HG03571 (cell line): Measurements from ENCODE around the gene ITGB5.
A peak's percentile ranks its signal among the peaks of the same experiment; 100 is the strongest.
"Not testable (repeated sequence)": the region's sequence is repeated elsewhere in the genome, so short reads cannot be mapped to it uniquely, and the experiment has no call there.

ENCODE experiments used
- ATAC-seq: cut with Tn5 transposase; IDR thresholded peaks from one replicate; pipeline ENCODE4 v1.9.1; 2021; ENCODE audit not compliant: unreplicated experiment

ITGB5 gene

DNA sequence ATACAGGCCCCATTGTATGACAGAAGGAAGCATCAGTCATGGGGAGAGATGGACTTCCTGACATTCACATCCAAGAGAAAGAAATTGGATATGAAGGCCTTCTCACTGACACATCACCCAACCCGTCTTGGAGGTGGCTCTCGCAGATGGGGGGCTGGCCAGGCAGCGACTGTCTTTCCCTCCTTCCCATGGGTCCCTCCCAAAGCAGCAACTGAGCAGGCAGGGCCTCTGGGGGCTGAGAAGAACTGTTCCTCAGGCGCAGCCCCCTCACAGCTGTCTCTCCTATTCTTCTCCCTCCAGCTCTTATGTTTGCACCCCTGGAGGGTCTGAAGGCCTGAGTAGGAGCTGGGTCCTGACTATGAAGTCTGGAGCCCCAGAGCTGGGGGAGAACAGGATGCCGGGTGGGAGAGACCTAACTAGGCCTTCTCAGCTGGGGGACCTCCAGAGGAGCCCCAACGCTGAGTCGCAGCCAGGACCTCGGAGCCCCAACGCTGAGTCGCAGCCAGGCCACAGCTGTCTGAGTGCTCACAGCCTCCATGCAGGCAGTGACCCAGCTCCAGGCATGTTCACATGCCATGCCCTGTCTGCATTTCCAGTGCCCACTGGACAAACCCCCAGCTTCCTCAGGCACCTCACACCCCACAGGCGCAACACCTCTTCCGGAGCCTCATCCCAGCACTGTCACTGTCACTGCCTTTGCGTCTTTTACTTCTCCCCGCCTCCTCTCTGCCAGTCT is 127.3 kb downstream of the ITGB5 start:
- ATAC-seq, result no peak

- ATAC-seq, result no peak
Measured at GRCh38 chr3:124758851-124759635, 128.1 kb downstream of the ITGB5 start.

DNA sequence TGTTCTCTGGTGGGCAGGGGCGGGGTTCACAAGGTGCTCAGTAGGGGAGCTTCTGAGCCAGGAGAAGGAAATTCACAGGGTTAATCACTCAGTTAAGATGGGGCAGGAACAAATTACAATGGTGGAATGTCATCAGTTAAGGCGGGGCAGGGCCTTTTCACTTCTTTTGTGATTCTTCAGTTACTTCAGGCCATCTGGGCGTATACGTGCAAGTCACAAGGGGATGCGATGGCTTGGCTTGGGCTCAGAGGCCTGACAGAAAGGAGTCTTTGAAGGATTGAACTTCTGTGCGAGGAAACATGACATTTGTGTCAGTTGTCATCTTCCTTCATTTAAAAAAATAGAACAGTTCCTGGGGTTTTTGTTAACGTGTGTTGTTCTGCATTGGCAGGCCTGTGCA is 129.2 kb downstream of the ITGB5 start:
- ATAC-seq, result not testable (repeated sequence)

- no peak for ATAC-seq
Measured at GRCh38 chr3:124752051-124752450, 135.1 kb downstream of the ITGB5 start.

DNA sequence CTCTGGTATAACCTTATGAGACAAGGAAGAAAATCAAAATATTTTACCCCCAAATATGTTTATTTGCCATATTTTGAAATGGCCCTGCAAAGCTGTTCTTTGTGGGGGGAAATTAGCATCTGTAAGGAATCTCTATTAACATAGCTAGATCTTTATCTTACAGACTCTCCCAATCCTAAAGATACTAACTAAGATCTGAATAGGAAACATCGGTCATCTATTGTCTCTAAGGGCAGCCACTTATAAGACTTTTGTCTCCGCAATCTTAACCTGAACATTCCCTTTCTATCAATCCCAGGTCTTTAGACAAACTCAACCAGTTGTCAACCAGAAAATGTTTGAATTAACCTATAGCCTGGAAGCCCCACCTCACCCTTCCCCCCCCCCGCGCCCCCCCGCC is 135.7 kb downstream of the ITGB5 start:
- ATAC-seq, result no peak

- not testable (repeated sequence) for ATAC-seq
Measured at GRCh38 chr3:124749877-124750276, 137.3 kb downstream of the ITGB5 start.

DNA sequence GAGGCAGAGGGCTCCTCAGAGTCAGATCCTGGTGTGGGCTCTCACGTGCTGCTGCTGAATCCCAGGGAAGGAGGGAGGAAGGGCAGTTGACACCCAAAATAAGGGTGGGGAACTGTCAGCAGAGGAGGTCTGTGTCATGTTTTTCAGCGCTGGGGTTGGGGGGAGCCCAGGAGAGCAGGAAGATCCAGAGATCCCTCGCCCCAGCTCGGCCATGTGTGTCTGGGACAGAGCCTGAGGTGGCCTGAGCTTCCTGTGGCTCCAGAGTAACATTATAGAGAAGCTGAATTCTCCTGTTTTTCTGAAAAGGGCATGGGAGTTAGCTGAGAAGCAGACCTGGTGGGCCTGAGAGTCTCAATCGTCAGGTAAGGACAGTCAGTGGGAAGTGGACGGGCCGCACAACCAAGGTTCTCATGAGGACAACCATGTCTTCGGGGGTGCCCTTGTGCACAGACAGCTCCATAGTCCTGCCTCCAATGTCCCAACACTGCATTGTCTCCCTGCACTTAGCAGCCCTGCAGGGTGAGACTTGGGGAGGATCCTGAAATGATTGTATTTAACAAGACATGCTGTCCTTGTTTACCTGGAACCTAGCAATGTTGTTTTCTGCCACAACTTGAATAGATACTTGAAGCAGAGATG is 138.5 kb downstream of the ITGB5 start:
- ATAC-seq, result no peak

DNA sequence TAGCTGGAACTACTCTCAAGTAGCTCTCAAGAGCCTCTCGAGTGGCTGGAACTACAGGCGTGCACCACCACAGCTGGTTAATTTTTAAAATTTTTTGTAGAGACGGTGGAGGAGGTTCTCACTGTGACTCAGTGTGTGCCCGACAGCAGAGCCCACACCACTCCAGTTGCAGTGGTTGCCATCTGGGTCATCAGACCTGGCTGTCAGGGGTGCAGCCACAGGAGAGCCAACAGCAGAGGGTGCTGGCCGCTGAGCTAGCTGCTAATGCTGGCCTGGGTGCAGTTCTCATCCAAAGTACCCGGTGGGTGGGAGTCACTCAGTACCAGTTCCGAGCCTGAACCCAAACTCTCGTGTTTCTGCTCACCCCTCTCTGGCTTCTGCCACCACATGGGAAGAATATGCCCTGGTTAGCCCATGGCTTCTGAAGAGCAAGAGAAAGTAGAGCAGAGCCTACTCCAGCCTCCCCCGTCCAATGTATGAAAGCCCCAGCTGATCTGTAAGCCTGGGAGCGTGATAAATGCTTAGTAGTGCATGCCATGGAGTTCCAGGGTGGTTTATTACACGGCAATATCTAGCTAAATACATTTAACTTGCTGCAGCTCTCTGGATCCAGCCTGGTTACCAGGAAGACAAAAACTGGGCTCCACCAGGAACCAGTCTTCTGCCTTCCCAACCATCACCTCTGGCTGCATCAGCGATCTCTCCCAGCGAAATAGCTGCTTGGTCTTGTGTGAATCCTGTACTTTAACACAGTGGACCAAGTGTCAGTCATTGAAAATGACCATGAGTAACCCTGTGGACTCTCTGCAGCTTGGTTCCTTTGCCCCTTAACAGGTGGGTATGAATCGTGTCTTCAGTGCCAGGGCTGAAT is 139.8 kb downstream of the ITGB5 start:
- no peak for ATAC-seq

DNA sequence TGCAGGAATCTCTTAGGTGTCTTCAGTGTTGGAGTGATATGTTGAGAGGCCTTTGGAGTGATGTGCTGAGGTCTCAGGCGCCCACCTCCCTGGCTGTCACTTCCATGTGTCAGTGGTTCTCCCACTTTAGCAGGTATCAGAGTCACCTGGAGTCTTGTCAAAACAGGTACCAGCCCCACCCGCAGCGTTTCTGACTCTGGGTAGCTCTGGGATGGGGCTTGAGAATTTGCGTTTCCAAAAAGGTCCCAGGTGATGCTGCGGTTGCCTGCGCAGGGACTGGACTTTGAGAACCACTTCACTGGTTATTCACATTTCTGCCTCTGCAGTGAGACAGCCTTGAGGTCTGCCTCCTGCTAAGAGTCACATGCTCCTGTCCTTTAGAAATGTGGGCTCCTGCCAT is 141.4 kb downstream of the ITGB5 start:
- ATAC-seq, result no peak

DNA sequence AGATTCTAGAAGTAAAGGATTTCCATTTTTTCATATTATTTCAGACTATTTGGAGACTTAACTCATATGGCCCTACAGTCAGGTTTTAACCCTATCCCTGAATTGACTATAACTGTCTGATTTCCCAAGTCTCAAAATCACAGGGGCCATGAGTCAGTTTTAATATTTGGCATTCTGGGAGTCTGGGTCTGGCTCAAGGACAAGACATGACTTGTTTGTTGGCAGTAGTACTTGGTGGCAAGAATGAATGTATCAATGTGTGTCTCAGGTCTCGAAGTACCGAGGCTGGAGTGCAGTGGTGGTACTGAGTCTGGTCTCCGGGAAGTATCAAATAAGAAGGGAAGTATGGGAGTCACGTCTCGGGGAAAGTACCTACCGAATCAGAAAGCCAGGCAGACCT is 146.1 kb downstream of the ITGB5 start:
- no peak for ATAC-seq

DNA sequence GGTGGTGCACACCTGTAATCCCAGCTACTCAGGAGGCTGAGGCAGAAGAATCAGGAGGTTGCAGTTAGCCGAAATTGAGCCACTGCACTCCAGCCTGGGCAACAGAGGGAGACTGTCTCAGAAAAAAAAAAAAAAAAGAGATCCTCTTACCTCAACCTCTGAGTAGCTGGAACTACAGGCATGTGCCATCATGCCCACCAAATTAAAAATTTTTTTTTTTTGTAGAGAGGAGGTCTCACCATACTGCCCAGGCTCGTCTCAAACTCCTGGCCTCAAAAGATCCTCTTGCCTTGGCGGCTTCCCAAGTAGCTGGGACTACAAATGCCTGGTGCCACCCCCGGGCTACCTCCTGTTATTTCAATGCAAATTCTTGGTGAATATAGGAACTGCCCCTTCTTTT is 155.4 kb downstream of the ITGB5 start:
- no peak for ATAC-seq

DNA sequence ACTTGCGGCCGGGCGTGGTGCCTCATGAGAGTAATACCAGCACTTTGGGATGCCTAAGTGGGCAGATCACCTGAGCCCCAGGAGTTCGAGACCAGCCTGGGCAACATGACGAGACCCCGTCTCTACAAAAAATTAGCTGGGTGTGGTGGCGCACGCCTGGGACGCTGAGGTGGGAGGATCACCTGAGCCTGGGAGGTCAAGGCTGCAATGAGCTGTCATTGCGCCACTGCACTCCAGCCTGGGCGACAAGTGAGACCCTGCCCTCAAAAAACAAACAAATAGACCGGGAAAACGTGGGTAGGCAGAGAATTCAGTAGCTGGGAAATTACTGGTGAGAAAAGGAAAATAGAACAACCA is 156.2 kb downstream of the ITGB5 start:
- ATAC-seq, result no peak

- ATAC-seq, result peak; percentile 94
Measured at GRCh38 chr3:124730129-124730940, 156.8 kb downstream of the ITGB5 start, which contains the start of gene UMPS. UMPS (plus strand) TSS chr3:124730452; CDS start chr3:124730472, 20 bp downstream.

GRCh38 chr3:124722589-124722988 is 164.6 kb downstream of the ITGB5 start:
- ATAC-seq, result no peak

DNA sequence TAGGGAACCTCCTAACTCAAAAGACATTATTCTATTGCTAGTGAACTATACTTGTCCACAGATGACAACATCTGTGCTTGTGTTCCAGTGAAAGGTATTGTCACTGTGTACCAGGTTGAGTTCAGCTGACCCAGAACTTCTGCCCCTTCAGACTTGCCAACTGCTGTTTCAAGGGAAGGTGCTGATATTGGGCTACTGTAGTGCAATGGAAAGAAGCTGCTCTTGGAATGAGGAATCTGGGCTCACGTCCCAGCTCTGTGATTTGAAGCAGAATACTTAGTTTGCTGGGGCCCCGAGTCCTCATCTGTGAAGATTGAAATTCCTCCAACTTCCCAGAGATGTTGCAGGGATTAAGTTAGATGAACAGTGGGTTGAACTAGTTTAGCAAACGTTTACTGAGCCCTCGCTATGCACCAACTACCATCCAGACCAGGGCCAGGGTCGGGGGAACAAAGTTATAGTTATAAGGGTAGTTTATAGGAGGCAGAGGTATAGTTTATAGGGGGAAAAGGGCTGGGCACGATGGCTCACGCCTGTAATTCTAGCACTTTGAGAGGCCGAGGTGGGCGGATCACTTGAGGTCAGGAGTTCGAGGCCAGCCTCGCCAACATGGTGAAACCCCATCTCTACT is 172.8 kb downstream of the ITGB5 start:
- ATAC-seq, result no peak
